GM21723 (cell line): ENCODE data around the gene PCSK5.
A peak's percentile ranks its signal among the peaks of the same experiment; 100 is the strongest.
"Not testable (repeated sequence)": the region's sequence is repeated elsewhere in the genome, so short reads cannot be mapped to it uniquely, and the experiment has no call there.

Experiments used
- ATAC-seq: cut with Tn5 transposase; IDR thresholded peaks from one replicate; pipeline ENCODE4 v1.9.1; 2021; ENCODE audit warnings: mild to moderate bottlenecking, moderate library complexity; ENCODE audit not compliant: unreplicated experiment

Gene PCSK5

GRCh38 chr9:76341616-76342015 lies 451.1 kb downstream of the PCSK5 start:
- ATAC-seq = no peak

- ATAC-seq = no peak
These were observed 451.7 kb downstream of the PCSK5 start for GRCh38 chr9:76342201-76342600.

- ATAC-seq = no peak
These were observed 452.4 kb downstream of the PCSK5 start for GRCh38 chr9:76342858-76343257.

- ATAC-seq = no peak
These were observed 459.4 kb downstream of the PCSK5 start for GRCh38 chr9:76349865-76350264.

GRCh38 chr9:76351006-76351405 lies 460.5 kb downstream of the PCSK5 start:
- no peak for ATAC-seq

- no peak for ATAC-seq
These were observed 461.6 kb downstream of the PCSK5 start for GRCh38 chr9:76352026-76352620.

GRCh38 chr9:76353280-76353679 lies 462.8 kb downstream of the PCSK5 start:
- ATAC-seq = no peak

GRCh38 chr9:76354221-76354620 lies 463.7 kb downstream of the PCSK5 start:
- ATAC-seq = no peak

GRCh38 chr9:76355886-76356285 lies 465.4 kb downstream of the PCSK5 start:
- ATAC-seq = no peak

GRCh38 chr9:76357555-76357954 lies 467.1 kb downstream of the PCSK5 start:
- ATAC-seq = no peak

GRCh38 chr9:76358628-76359280 lies 468.3 kb downstream of the PCSK5 start:
- ATAC-seq = no peak

GRCh38 chr9:76359365-76359764 lies 468.9 kb downstream of the PCSK5 start:
- ATAC-seq = no peak

- ATAC-seq = no peak
These were observed 469.3 kb downstream of the PCSK5 start for GRCh38 chr9:76359766-76360165.

- not testable (repeated sequence) for ATAC-seq
These were observed 472.0 kb downstream of the PCSK5 start for GRCh38 chr9:76362332-76363031.

GRCh38 chr9:76363032-76363395 lies 472.5 kb downstream of the PCSK5 start:
- no peak for ATAC-seq

- ATAC-seq = no peak
These were observed 474.6 kb downstream of the PCSK5 start for GRCh38 chr9:76365028-76365427.

- no peak for ATAC-seq
These were observed 475.8 kb downstream of the PCSK5 start for GRCh38 chr9:76366275-76366674.

GRCh38 chr9:76369583-76369982 lies 479.1 kb downstream of the PCSK5 start:
- peak; percentile 45 for ATAC-seq

- no peak for ATAC-seq
These were observed 480.0 kb downstream of the PCSK5 start for GRCh38 chr9:76370396-76371023.

- ATAC-seq = no peak
These were observed 481.4 kb downstream of the PCSK5 start for GRCh38 chr9:76371901-76372300.

- no peak for ATAC-seq
These were observed 481.9 kb downstream of the PCSK5 start for GRCh38 chr9:76372336-76372735.
